ENCODE measurements around the gene USP22.
A peak's percentile ranks its signal among the peaks of the same experiment; 100 is the strongest.
"Not testable (repeated sequence)": the region's sequence is repeated elsewhere in the genome, so short reads cannot be mapped to it uniquely, and the experiment has no call there.

The USP22 gene
- total RNA-seq = 249 to 300 reads per million in 2 donors

GRCh38 chr17:21042458-21043295 is at the start of gene USP22:
TSS of gene USP22 (minus strand) at chr17:21043011. CDS start at chr17:21042835, 176 bp downstream.
- peak; percentile 90 for DNase-seq

DNA sequence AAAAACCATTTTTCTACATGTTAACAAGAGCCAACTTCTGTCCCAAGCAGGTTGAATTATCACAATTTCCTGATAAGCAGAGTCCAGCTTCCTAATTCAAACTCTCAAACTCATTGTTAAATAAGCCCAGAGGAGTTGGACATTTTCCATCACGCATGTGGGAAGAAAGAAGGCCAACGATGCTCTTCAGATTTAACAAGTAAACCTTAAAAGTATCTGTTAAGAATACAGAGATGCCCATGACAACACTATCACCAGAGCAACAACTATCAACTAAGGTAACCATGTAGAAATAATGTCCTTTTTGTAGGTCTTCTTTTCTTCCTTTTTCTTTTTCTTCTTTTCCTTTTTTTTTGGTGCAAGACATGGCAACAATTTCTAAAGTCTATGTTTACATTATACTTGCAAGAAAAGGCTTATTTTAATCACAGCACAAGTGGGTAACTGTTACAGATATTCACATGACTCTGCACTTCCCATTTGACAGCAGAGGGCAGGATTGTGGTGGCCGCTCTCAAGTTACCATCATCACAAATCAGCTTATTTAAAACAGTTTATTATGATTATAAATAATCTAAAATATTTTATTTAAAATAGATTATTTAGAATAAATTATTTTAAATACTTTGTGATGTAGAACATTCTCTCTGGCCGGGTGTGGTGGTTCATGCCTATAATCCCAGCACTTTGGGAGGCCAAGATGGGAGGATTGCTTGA is 48.2 kb upstream of the USP22 start:
- no peak for DNase-seq

- DNase-seq = no peak
Observed at GRCh38 chr17:21089933-21090901, 47.4 kb upstream of the USP22 start.

GRCh38 chr17:21089145-21089544 is 46.3 kb upstream of the USP22 start:
- no peak for DNase-seq

- no peak for DNase-seq
Observed at GRCh38 chr17:21085707-21086106, 42.9 kb upstream of the USP22 start.

- not testable (repeated sequence) for DNase-seq
Observed at GRCh38 chr17:21085280-21085679, 42.5 kb upstream of the USP22 start.

DNA sequence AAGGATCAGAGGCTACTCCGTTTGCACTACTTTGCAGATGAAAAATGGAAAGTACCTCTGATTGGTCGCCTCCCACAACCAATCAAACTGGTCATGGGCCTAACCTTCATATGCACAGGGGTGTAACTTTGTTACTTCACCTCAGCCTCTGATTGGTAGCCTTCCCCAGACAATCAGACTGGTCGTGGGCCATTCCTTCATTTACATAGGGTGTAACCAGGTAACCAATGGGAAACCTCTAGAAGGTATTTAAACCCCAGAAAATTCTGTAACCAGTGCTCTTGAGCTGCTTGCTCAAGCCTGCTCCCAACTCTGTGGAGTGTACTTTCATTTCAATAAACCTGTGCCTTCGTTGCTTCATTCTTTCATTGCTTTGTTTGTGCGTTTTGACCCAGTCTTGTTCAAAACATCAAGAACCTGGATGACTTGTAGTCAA is 39.2 kb upstream of the USP22 start:
- DNase-seq = no peak

DNA sequence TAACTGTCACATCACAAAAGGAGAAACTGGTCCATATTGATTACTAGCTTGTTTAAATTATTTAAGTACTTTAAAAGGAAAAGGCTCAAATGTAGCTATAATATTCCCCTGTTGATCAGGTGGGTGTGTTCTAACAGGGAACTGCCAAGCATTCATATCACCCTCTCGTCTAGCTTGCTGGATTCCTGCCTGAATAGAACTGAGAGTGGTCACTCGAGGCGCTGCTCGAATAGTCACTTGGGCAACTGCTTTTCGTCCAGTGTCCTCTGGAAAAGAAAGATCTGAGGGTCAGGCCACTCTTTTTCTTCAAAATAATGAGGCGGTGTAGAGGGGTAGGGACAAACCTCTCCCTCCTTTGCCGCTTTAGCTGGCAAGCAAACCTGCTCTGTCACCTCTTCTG is 36.4 kb upstream of the USP22 start:
- DNase-seq = no peak

GRCh38 chr17:21078016-21078780 is 35.4 kb upstream of the USP22 start:
- DNase-seq = no peak

DNA sequence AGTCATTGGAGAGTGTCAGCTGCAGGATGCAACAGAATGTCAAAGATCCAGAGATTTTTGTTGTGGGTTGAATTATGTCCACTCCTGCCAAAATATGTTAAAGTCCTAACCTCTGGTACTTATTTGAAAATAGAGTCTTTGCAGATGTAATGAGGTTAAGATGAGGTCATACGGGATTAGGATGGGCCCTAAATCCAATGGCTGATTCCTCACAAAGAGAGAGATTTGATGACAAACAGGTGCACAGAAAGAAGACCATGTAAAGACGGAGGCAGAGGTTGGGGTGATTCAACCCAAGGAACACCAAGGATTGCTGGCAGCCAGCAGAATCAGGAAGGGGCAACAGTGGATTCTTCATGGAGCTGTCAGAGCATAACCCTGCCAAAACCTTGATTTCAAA is 34.5 kb upstream of the USP22 start:
- no peak for DNase-seq

DNA sequence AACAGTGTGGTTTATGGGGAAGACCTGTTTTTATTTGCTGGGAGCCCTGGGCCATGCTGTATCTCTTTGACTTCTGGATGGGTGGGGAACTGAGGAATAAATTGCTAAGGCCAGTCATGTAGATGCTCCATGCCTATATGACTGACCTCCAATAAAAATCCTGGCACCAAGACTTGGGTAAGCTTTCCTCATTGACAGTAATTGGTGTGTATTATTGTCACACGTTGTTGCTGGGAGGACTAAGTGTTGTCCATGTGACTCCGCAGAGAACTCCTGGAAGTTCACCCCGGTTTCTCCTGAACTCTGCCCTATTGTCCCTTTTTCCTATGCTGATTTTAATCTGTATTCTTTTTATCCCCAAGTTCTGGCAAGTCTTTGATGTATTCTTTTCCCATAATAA is 33.4 kb upstream of the USP22 start:
- no peak for DNase-seq

- no peak for DNase-seq
Observed at GRCh38 chr17:21075739-21076085, 32.9 kb upstream of the USP22 start.

GRCh38 chr17:21072745-21073197 is 30.0 kb upstream of the USP22 start:
- no peak for DNase-seq

- no peak for DNase-seq
Observed at GRCh38 chr17:21066394-21066793, 23.6 kb upstream of the USP22 start.

- no peak for DNase-seq
Observed at GRCh38 chr17:21061971-21062526, 19.2 kb upstream of the USP22 start.

DNA sequence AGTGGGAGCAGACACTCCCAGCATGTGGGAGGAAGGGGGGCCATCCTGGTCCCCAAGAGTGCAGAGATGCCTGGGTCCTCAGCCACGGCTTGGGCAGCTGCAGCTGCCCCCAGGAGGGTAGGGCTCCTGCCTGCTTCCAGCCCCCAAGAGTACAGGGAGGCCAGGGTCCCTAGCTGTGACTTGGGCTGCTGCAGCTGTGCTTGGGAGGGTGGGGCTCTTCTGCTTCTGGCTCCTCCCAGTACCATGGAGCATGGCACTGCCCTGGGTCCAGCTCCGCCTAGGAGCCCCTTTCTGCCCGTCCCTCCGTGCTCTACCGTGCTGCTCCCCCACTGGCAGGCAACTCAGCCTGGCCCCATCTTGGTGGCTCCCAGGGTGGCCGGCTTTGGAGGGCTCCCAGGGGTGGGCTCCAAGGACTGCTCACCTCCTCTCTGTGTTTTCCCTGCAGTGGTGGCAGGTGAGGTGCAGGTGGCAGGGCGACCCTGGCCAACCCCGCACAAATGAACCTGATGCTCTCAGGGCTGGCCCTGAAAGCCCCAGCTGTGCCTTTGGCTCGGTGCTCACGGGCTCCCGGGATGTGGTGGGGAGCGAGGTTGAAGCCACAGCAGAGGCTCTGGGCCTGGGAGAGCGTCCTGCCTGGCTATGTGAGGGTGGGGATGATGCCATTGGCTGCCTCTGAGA is 18.5 kb upstream of the USP22 start:
- DNase-seq = no peak

- DNase-seq = no peak
Observed at GRCh38 chr17:21059761-21060160, 16.9 kb upstream of the USP22 start.

GRCh38 chr17:21058098-21058893 is 15.5 kb upstream of the USP22 start:
- DNase-seq = no peak

DNA sequence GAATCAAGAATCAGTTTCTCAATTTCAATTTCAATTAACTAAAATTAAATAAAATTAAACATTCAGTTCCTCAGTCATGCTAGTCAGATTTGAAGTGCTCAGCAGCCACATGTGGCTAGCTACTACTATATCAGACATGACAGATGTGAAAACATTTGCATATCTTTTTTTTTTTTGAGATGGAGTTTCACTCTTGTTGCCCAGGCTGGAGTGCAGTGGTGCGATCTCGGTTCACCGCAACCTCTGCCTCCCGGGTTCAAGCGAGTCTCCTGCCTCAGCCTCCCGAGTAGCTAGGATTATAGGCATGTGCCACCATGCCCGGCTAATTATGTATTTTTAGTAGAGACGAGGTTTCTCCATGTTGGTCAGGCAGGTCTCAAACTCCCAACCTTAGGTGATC is 10.2 kb upstream of the USP22 start:
- not testable (repeated sequence) for DNase-seq

- DNase-seq = no peak
Observed at GRCh38 chr17:21049457-21049856, 6.6 kb upstream of the USP22 start.

Data from T-helper 9 cell (primary cell).